Smooth muscle cell (in vitro differentiated cells): ENCODE results near the gene RAP1GAP2. TPM values are rescaled to one million over a fixed set of nuclear protein-coding genes. Genes with fewer than 3 reads are reported as not detected.

Experiments used
- DNase-seq: peaks from one replicate; lab custom pipeline; 2025; ENCODE audit not compliant: unreplicated experiment; lab: John Stamatoyannopoulos, UW
- H2AFZ ChIP-seq: fragments of 200-600 bp; sonication (generic); 2 replicates; pipeline ENCODE4 v1.6.0; 2016; ENCODE audit warnings: antibody characterized with exemption, low read depth, mild to moderate bottlenecking
- H3F3A ChIP-seq: fragments of 200-600 bp; sonication (generic); 2 replicates; pipeline ENCODE4 v1.6.0; 2017; ENCODE audit warnings: antibody characterized with exemption, low read depth
- H3K27ac ChIP-seq: fragments of 200-600 bp; sonication (generic); 2 replicates; pipeline ENCODE4 v1.5.1; 2016; ENCODE audit warnings: low read depth, mild to moderate bottlenecking
- H3K27me3 ChIP-seq: fragments of 200-600 bp; sonication (generic); 2 replicates; pipeline ENCODE4 v1.6.1; 2016; ENCODE audit warnings: low read depth, mild to moderate bottlenecking
- H3K36me3 ChIP-seq: fragments of 200-600 bp; sonication (generic); 2 replicates; pipeline ENCODE4 v1.5.1; 2016; ENCODE audit warnings: low read depth
- H3K4me1 ChIP-seq: fragments of 200-600 bp; sonication (generic); 2 replicates; pipeline ENCODE4 v1.5.1; 2016; ENCODE audit warnings: low read depth
- H3K4me2 ChIP-seq: fragments of 200-600 bp; sonication (generic); 2 replicates; pipeline ENCODE4 v1.6.0; 2016; ENCODE audit warnings: mild to moderate bottlenecking
- H3K4me3 ChIP-seq: fragments of 200-600 bp; sonication (generic); 2 replicates; pipeline ENCODE4 v1.5.1; 2016; ENCODE audit warnings: mild to moderate bottlenecking
- H3K79me2 ChIP-seq: fragments of 200-600 bp; sonication (generic); 2 replicates; pipeline ENCODE4 v1.6.0; 2016; ENCODE audit warnings: low read depth, mild to moderate bottlenecking
- H3K9ac ChIP-seq: fragments of 200-600 bp; sonication (generic); 2 replicates; pipeline ENCODE4 v1.6.0; 2016; ENCODE audit warnings: low read depth
- H3K9me3 ChIP-seq: fragments of 200-600 bp; sonication (generic); replicated peaks from 2 replicates; pipeline ENCODE4 v1.5.1; 2016; ENCODE audit warnings: low read depth
- H4K20me1 ChIP-seq: fragments of 200-600 bp; sonication (generic); 2 replicates; pipeline ENCODE4 v1.6.0; 2016; ENCODE audit warnings: low read depth
- CTCF ChIP-seq: fragments of 200-600 bp; sonication (generic); IDR thresholded peaks from 2 replicates; pipeline ENCODE4 v1.5.1; 2017; ENCODE audit warnings: borderline replicate concordance, mild to moderate bottlenecking, antibody characterized with exemption; ENCODE audit not compliant: insufficient read depth, poor library complexity, severe bottlenecking
- WGBS: methylation state at CpG from one replicate; pipeline ENCODE4 v1.1.7; 2016; ENCODE audit warnings: low lambda C conversion rate; 5-methylcytosine and 5-hydroxymethylcytosine counted together
- polyA plus RNA-seq: library from polyadenylated mRNA; unstranded; fragments of >200 nt; fragmentation: Nextera tagmentation; extraction: Ambion mirVana; gene quantifications from 2 replicates; pipeline ENCODE4 v1.2.1, GENCODE V29; 2016
- total RNA-seq: library from RNA; depleted of rRNA; stranded (reverse); fragments of >200 nt; gene quantifications from 2 replicates; pipeline ENCODE4 v1.2.3, GENCODE V29; 2014

The RAP1GAP2 gene
- total and polyA plus RNA-seq, 2 experiments from 2014 or later: 0.31 to 0.99 TPM

DNA sequence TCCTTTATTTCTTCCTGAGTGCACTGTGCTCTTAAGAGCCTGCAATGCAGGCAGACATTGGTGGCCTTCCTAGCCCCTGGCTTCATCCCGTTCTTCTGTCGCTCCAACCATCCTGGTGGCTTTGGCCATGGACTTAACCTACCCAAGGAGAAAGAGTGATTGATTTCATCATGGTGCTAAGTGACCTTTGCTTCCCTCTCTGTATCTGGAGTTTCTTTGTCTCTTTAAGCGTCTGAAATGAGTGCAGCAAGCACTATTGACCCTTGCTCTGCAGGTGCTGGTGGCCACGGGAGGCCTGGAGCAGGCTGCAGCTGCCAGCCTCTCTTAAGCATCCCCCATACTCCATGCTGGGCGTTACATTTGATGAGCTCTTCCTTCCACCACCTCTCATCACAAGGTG is 60.5 kb downstream of the RAP1GAP2 start:
- 93% methylated on average over 5 of the region's 5 CpGs for WGBS
- Histone ChIP-seq H3K9ac (no peak overlapping the region), H3K36me3 (no peaks in the 10 kb centered on the region), H3K4me3 (no peak overlapping the region), H4K20me1 (no peaks in the 10 kb centered on the region), H3K4me1 (peaks cover 20% of the 10 kb centered on the region), H3K79me2 (no peaks in the 10 kb centered on the region), H2AFZ (no peak overlapping the region), H3K4me2 (no peak overlapping the region), H3F3A (no peaks in the 10 kb centered on the region), H3K27ac (no peak overlapping the region), H3K9me3 (no peaks in the 10 kb centered on the region), H3K27me3 (peaks cover 23% of the 10 kb centered on the region)
- no peak for TF ChIP-seq CTCF
- no peak for DNase-seq

DNA sequence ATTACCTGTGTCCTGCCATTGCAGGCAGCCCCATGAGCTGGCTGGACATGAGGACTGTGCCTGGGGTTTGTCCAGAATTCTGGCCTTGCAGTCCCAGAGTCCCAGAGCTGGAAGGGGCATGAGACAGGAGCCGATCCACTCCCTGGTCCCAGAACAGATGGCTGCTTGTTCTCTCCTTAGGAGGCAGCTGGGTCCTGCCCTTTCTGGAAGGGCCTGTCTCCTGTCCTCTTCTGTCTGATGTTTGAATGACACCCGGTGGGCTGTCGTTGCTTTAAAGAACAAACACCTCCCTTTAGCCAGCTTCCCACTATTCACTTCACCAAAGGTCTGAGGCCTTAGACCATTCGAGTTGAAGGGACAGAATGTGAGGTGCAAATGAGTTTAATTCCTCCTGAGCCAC is 63.8 kb downstream of the RAP1GAP2 start:
- Histone ChIP-seq H3K4me1 (peaks cover 5% of the 10 kb centered on the region), H3K9ac (no peak overlapping the region), H3K27me3 (peaks cover 11% of the 10 kb centered on the region), H3K4me3 (no peak overlapping the region), H3K9me3 (no peaks in the 10 kb centered on the region), H3K36me3 (no peaks in the 10 kb centered on the region), H3K79me2 (no peaks in the 10 kb centered on the region), H3K4me2 (no peak overlapping the region), H3K27ac (no peak overlapping the region), H2AFZ (no peak overlapping the region), H3F3A (no peaks in the 10 kb centered on the region), H4K20me1 (no peaks in the 10 kb centered on the region)
- TF ChIP-seq CTCF: no peak
- no peak for DNase-seq
- 85% methylated on average over 4 of the region's 4 CpGs for WGBS

DNA sequence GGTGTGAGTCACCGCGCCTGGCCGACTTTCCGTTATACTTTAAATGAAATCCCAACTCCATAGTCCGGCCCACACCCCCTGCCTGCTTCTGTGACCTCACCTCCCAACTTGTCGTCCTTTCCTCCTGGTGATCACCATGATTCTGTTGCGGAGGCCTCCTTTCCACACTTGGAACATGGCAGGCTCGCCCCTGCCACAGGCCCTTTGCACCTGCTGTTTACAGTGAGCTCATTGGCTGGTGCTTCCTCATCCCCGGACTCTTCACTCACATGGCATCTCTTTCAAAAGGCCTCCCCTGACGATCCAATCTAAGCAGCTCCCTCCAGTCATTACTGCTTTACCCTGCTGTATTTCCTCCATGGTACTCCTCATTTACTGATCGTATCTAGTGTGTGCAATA is 64.6 kb downstream of the RAP1GAP2 start:
- no peaks in the 10 kb centered on the region for H3K9me3 ChIP-seq
- no peak overlapping the region for H3K4me3 ChIP-seq
- no peaks in the 10 kb centered on the region for H3F3A ChIP-seq
- DNase-seq: no peak
- H3K4me1 ChIP-seq: no peaks in the 10 kb centered on the region
- no peak overlapping the region for H3K9ac ChIP-seq
- H3K4me2 ChIP-seq: no peak overlapping the region
- 93% methylated on average over 11 of the region's 11 CpGs for WGBS
- peaks cover 2% of the 10 kb centered on the region for H3K27me3 ChIP-seq
- H2AFZ ChIP-seq: no peak overlapping the region
- no peaks in the 10 kb centered on the region for H3K79me2 ChIP-seq
- no peaks in the 10 kb centered on the region for H4K20me1 ChIP-seq
- no peak for TF ChIP-seq CTCF
- no peak overlapping the region for H3K27ac ChIP-seq
- no peaks in the 10 kb centered on the region for H3K36me3 ChIP-seq

GRCh38 chr17:2862197-2862596 is 66.0 kb downstream of the RAP1GAP2 start:
- Histone ChIP-seq H3K4me3 (no peak overlapping the region), H3K4me2 (no peak overlapping the region), H3K9ac (no peak overlapping the region), H4K20me1 (no peaks in the 10 kb centered on the region), H2AFZ (no peak overlapping the region), H3K27ac (no peak overlapping the region), H3F3A (no peaks in the 10 kb centered on the region), H3K4me1 (no peaks in the 10 kb centered on the region), H3K79me2 (no peaks in the 10 kb centered on the region), H3K27me3 (no peaks in the 10 kb centered on the region), H3K36me3 (no peaks in the 10 kb centered on the region), H3K9me3 (no peaks in the 10 kb centered on the region)
- TF ChIP-seq CTCF: no peak
- DNase-seq: no peak
- 91% methylated on average over 8 of the region's 8 CpGs for WGBS
